ENCODE results near the gene ZMIZ1.

Gene ZMIZ1

DNA sequence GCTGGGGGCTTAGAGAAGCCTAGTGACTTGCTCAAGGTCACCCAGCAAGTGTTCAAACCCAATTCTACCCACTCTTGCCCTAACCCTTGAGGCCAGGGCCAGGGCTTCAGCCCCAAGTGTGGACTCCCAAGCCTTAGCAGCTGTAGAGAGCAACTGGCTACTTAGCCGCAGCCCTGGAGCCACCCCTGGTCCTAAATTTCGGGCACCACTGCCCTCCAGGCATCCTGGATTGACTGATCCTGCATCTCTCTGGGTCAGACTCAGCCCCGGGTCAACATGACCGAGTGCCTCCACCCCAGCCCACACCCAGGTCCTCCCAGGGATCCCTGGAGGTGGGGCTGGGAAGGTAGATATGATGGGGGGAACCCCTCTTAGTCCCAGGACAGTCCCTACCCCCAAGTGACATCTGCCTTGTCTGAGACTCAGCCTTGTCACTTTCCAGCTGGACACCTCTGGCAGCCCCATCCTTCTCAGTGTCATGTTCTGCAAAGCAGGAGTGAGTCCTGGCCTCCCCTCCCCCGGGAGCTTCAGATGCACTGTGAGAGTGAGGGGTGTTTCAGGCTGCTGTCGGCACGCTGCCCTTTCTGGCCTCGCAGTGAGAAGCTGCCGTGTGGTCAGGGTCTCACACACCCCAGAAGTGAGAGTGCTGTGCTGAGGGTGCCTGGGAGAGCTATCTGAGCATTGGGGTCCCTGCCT is 89.8 kb downstream of the ZMIZ1 start:
- FAIRE-seq, result no peak

DNA sequence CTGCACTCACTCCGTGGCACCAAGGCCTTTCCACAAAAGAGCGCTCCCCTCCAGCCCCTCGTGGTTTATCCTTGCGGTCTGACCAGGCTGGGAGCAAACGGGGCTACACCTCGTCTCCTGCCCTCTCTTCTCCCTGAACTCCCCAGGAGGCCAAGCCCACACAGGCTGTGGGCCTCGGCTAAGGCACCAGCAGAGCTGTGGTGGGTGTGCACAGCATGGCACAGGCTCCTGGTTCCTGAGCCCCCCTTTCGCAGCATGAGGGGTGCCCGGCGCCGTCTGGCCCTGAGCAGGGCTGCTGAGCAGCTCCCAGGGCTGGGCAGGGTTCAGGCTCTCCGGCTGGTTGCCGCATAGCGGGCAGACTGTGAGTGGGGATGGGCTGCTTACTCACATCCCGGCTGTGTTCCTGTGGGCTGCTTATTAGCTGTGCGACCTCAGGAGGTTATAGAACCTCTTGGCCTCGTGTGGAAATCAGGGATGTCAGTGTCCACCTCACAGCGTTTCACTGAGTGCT is 90.4 kb downstream of the ZMIZ1 start:
- no peak for FAIRE-seq

DNA sequence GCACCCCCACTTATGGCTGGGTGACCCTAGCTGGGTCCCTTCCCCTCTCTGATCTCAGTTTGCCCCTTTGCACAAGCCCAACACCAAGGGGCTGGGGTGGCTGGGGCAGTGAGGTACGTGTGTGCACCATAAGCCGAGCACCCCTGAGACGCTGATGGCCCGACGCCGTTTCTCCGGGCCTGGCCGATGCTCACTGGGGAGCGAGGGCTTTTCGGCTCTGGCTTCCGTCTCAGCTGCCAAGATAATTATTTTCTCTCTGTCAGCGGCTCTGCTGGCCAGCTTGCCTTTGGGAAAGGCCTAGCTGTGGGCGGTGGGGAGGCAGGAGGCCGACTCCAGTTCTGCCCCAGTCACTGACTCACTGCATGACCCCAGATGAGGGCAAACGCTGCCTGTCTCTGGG is 91.0 kb downstream of the ZMIZ1 start:
- FAIRE-seq, result no peak

DNA sequence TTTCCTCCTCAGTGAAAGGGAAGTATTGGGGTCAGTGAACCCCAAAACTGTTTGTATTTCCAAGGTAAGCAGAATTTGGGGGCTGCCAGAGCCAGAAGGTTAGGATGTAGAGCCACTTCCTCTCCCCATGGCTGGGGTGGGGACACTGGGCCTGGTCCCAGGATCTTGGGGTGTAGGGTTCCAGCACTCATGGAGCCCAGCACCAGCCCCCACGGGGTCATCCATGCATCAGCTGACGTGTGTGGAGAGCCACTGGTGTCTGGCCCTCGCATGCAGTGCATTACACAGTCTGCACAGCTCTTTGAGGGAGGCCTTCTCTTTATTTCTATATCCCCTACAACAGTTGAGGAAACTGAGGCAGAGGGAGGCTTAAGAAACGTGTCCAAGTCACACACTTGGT is 91.4 kb downstream of the ZMIZ1 start:
- no peak for FAIRE-seq

DNA sequence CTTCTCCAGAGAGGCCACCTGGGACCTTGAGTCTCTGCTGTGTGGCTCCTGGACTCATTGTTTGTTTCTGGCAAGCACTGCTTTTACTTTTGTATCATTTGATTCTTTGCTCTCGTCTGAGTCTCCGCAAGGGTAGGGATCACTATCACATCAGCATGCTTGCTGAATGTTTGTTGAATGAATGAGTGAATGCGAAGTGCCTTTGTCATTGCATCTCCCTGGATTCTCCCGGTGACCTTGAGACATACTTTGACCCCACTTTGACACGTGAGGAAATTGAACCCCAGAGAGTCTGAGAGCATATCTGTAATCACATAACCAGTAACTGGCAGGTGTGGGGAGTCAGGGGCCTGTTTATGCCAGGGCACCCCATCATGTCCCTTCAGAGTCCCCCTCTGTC is 92.8 kb downstream of the ZMIZ1 start:
- no peak for FAIRE-seq

DNA sequence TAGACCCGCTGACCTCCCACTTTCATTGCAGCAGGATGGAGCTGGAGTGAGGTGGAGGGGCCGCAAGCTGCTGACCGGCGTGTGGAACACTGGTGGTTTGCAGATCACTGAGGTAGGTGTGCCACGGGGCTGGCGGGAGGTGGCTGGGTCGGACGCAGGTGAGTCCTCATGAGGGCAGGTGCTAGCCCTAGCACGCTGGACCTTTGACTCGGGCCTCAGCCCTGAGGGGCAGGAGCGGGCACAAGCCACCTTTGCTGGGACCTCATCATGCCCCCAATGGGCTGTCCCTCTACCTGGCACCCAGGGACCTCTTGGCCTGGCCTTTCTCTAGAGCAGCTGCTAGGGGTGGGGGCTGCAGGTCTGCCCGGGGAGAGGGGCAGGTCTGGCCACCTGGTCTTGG is 93.3 kb downstream of the ZMIZ1 start:
- FAIRE-seq, result no peak

DNA sequence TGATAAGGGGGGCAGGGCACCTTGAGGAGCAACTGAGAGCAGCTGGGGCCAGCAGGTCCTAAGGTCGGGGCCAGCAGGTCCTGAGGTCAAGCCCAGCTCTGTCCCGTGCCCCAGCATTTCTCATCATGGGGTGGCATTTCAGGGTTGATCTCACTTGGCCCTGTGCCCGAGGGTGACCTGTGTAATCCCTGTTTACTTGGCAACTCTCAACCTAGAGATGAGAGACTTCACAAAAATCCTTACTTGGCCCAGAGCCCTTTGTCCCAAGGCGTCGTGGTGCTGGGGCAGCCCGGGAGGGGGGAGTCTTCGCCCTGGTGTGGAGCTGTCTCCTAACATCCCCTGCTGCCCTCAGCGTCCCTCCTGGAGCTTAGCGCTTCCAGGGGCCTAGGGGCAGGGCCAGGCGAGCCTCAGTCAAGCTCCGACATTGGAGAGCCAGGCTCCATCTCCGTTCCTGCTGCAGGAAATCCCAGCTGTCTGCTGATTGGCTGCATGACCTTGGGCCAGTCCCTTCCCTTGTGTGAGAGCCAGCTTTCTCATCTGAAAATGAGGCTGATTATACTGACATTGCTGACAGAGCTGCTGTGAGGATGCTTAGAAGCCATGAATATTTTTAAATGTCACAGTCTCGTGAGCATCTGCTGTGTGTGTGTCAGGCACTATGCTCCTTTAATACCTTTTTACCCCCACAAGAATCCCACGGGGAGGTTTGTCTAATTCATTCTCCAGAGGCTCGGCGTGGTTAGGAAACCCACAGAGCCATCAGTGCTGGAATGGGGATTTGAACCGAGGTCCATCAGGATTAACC is 94.3 kb downstream of the ZMIZ1 start:
- no peak for FAIRE-seq

DNA sequence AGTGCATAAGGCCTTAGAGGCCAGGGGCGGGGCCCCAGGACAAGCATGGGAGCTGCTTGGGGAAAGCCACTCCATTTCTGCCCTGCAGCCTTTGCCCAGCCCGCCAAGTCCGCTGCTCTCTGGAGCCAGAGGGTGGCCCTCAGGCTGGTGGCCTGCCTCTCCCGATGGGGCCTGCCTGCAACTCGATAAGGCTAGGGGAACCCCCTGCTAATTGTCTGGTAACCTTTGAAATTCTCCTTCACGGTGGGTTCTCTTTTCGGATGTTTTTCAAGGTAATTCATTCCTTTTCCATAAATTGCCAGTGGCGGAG is 94.9 kb downstream of the ZMIZ1 start:
- FAIRE-seq, result no peak

DNA sequence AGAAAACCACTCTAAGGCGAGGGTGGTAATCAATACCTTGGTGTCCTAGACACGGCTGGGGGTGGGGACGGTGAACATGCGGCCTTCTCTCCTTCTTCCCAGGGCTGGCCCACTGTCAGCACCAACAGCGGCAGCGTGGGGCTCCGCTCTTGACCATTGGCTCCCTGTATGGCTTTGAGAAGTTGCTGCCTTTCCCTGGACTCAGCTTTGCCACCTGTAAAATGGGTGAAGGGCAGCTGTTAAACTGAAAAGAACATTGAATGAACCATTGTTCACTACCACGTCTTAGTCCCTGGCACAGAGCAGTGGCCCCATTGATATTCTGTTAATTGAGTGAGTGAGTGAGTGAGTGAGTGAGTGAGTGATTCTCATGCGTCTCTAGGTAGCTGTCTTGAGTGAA is 95.3 kb downstream of the ZMIZ1 start:
- no peak for FAIRE-seq

DNA sequence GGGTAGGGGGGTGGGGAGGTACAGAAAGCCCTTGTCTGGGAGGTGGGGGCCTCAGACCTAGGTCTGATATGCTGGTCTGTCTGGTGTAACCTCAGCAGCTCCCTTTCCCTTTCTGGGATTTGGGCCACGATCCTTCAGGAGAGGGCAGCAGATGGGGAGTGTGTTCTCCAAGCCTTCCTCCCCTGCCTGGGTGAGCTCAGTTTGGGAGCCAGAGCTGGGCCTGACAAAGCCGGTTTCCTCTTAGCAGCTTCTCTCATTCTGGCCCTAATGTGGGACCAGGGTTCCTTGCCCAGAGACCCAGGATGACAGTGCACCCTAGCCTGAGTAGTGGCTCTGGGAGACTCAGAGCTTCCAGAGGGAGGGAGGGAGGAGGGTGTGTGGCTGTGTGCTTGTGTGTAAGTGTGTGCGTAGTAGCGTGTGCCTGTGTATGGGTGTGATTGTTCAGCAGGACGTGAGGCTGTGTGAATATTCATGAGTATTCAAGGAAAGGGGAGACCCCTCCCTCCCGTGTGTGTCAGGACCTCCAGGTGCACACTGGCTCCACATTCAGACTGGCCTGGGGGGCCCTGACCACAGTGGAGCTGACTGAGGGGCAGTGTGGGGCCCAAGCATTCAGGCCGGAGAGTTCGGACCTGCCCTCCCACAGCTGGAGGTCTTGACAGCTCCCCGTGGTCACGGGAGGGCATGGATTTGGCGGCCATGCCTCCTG is 96.5 kb downstream of the ZMIZ1 start:
- FAIRE-seq, result no peak

DNA sequence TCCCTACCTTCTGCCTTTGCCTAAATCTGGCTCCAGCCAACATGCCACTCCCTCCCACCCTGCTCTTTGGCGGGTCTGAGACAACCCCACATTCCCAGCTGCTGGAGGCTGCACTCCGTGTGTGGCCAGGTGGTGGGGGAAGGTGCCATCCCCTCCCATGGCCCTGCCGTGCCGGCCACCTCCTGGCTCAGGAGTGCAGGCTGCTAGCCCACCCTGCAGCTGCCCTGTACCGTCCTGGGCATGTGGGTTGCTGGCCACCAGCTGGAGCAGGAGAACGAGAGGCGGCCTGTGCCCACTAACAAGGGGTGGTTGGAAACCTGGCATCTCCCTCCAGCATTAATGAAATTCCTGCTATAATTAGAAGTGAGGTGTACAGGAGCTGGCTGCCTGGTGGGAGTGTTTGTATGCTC is 97.6 kb downstream of the ZMIZ1 start:
- no peak for FAIRE-seq

DNA sequence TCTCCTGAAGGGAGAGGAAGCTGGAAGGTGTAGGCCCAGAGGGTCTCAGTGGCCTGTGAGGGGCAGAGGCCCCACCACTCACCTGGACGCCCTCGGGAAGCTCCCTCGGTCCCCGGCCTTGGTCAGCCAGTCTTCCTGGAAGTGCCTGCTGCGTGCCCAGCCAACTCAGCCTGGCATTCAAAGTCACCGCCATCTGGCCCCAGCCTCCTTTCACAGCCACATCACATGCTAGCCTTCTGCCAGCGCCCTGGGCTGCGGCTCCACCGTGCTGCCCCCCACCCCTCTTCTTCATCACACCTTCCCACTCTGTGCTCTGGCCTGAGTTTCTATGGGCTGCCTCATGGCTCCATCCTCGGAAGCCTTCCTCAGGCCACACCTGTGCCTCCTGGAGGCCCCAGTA is 98.0 kb downstream of the ZMIZ1 start:
- FAIRE-seq, result no peak

DNA sequence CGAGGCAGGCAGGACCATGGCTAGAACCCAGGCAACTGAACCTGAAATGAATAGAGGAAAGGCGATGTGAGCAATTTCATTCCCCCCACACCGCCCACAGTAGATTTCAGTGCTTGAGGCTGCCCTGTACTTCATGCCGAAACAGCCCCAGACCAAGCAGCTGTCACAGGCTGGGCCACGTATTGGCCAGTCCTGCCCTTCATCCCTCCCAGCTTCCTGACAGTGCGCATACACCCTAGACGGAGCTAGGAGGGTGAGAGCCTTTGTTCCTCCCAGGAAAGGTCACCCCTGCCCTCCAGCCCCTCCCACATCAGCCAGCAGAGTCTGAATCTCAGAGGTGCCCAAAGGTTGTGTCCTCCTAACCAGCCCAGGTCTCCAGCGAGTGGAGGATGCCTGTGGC is 98.8 kb downstream of the ZMIZ1 start:
- FAIRE-seq, result no peak

DNA sequence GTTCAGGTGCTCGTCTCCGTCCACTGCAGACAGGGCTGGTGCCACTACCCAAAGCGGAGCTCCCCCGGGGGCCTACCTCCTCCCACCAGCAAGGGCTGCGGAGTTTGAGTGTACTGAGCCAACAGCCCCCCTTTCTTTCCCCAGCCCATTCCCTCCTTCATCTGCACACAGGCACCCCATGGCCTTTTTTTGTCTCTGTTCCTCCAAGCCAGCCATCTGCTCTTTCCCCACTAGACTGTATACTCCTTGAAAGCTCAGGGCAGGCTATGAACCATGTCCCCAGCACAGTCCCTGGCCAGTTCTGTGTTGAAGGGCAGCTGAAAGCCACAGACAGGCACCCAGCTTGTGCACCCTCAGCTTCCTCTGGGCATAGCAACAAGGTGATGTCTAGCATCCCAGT is 99.4 kb downstream of the ZMIZ1 start:
- no peak for FAIRE-seq

DNA sequence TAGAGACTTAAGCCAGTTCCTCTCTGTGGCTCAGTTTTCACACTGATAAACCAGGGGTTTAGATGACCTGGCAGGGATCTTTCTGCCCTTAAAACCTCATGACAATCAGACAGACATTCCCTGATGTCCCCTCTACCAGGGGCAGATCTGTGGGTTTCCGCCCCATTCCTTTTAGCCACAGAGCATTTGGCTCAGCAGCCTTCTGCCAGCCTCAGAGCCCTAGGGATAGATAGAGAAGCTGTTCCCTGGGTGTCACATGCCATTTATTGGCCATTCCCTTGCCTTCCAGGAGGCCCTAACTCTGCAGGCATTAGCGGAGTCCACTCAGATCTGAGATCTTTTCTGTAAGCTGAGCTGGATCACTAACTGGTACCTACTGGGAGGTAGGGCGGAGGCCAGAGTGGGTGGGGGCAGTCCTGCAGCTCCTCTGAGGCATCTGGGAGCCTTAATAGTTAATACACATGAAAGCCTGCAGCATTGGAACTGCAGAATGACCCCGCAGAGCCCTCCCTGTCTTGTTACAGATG is 101.5 kb downstream of the ZMIZ1 start:
- no peak for FAIRE-seq

DNA sequence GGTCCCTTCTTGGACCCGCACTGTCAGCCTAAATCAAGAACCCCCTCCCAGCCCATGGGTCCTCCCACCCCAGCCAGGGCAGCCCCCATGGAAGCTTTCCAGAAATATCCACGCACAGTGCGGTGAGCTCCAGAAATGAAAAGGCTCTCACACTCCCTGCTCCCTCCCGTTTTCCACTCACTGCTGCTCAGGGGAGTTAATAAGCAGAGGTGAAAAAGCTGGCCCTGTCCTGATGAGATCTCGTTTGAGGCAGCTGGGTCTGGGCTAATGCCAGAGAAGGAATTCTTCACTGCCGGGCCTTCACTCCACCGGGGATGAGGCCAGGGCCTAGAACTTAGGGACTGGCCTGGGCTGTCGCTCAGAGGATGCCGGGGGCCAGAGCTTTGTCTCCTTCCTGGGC is 102.2 kb downstream of the ZMIZ1 start:
- no peak for FAIRE-seq

DNA sequence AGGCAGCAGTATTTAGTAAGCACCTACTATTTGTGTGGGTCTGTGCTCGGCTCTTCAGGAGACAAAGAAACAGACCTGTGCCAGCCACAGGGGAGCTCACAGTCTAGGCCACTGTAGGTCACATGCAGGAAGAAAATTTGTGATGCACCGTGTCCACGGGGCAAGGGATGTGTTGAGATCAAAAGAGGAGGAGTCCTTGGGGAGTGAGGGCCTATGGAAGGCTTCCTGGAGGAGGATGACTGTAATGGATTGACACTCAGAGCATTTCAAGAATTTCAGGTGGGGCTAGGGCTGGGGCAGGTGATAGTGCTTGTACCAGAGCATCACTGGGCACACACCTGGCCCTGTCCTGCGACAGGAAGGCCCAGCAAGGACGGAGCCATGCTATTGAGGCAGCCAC is 102.7 kb downstream of the ZMIZ1 start:
- no peak for FAIRE-seq

DNA sequence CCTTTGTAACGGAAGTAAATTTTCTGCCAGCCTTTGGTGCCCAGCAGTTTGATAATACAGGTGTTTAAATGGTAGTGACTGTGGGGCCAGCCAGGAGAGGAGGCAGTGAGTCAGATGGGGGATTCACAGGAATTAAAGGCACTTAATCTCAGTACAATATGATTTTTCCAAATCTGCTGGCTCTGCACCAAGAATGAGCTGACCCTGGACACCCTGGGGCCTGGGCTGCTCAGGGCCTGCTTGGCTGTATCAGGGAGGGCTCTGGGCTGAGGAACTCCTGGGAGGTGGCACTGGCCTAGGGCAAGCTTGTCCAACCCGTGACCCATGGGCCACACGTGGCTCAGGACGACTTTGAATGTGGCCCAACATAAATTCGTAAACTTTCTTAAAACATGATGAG is 104.1 kb downstream of the ZMIZ1 start:
- no peak for FAIRE-seq

DNA sequence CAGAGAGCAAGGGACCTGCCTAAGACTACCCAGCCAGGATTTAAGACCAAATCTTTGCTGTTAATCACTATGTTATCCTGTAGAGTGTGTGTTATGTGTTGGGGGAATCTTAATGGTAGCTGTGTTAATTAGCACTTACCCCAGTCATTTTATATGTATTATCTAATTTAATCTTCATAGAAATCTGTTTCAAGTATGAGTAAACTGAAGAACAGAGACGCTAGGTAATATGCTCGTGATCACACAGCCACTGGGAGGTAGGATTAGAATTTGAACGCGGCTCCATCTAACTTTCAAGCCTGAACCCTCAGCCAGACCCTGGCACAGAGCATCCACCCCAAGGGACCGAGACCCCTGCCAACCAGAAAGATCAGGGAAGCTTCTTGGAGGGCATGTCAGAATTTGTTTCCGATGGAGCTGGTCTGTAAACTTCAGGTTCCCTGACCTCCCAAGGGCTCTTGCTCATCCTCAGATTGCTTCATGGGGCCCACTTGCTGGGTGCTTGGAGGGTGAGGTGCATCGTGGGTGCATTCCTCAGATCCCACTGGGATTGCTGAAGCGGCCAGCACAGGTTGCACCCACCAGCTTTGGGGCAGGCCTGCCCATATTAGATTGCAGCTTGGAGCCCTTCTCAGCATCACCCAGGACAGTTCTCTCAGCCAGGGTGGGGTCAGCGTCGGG is 105.0 kb downstream of the ZMIZ1 start:
- no peak for FAIRE-seq

DNA sequence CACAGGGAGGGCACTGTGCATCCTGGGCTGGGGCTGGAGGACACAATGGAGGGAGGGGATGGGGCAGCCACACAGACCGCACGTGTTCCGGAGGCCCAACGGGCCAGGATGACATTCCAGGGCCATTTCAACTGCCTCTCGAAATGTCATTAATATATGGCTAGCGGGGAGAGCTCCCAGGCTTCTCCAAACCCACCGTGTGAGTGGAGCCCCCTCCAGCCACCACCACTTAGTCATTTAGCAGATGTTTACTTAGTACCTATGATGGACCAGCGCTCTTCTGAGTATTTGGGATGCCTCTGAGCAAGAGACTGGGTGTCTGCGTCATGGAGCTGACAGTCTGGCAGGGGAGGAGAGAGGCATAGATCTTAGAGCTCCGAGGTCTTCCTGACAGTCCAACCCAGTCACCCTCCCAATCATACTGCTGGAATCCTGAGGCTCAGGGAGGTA is 107.3 kb downstream of the ZMIZ1 start:
- FAIRE-seq, result no peak

DNA sequence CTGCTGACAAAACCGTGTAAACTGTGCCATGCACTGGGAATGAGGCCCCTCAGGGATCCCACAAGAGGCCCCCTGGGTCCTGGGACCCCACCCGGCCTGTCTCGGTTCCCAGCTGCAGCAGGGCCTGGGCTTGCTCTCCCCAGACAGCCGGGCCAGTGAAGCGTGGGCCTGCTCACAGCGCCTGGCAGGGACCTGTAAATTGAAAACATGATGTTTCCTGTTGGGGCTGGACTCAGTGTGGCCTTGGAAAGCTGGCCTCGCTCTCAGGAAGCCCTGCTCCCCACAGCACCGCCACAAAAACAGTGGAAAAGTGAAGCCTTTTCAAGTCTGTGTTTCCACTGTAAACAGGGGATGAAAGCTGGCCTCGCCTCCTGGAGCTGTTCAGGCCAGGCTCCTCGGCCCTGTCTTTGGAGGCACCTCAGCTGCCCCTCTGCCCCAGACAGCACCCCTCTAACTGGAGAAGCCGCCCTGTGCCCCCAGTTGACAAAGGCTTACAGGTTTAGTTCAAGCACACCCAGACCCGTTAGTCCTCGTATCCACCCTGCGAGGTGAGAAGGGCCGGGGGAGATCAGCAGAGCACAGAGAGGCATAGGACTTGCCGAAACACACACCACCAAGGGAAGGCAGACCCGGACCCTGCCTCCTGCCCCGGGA is 108.3 kb downstream of the ZMIZ1 start:
- FAIRE-seq, result no peak

DNA sequence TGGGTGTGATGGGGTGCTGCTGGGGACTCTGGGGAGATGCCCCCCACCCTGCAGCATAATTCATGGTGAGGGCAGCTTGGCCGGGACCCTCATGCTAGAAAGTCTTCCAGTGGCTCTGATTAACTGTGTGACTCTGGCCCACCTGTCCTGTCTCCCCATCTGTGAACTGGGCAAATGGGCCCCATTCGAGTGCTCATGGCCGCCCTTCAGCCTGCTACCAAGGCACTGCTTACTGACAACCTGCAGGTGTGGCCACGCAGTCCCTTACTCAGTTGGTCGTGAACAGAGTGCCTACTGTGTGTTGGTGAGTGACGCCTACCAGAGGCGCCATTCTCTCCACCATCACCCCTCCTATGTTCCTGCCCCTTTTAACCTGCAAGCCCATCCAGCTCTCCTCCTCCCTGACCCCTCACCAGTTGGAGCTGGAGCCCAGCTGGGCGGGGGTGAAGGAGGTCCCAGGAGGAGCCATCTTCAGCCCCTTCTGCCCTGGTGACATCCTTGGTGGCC is 109.4 kb downstream of the ZMIZ1 start:
- FAIRE-seq, result no peak
